Measurements from ENCODE around the gene TRMT10A.
"Not testable (repeated sequence)": the region's sequence is repeated elsewhere in the genome, so short reads cannot be mapped to it uniquely, and the experiment has no call there.

TRMT10A gene

GRCh38 chr4:99552872-99553271 lies 11.0 kb downstream of the TRMT10A start:
- no peaks in the 10 kb centered on the region for H3K9me3 ChIP-seq
- no peaks in the 10 kb centered on the region for H3K4me1 ChIP-seq (ENCODE audit: control insufficient read depth in 1 of 2, insufficient read depth in 1 of 2, low read depth in 1 of 2, low read length in 1 of 2)
- H3K27ac ChIP-seq = no peak overlapping the region
- H3K27me3 ChIP-seq = no peaks in the 10 kb centered on the region
- TF ChIP-seq, protein P1, sequence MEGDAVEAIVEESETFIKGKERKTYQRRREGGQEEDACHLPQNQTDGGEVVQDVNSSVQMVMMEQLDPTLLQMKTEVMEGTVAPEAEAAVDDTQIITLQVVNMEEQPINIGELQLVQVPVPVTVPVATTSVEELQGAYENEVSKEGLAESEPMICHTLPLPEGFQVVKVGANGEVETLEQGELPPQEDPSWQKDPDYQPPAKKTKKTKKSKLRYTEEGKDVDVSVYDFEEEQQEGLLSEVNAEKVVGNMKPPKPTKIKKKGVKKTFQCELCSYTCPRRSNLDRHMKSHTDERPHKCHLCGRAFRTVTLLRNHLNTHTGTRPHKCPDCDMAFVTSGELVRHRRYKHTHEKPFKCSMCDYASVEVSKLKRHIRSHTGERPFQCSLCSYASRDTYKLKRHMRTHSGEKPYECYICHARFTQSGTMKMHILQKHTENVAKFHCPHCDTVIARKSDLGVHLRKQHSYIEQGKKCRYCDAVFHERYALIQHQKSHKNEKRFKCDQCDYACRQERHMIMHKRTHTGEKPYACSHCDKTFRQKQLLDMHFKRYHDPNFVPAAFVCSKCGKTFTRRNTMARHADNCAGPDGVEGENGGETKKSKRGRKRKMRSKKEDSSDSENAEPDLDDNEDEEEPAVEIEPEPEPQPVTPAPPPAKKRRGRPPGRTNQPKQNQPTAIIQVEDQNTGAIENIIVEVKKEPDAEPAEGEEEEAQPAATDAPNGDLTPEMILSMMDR (IDR thresholded peaks at IDR 0.05) = no peak
- H3K36me3 ChIP-seq = peaks cover 15% of the 10 kb centered on the region
- no peak overlapping the region for H3K4me3 ChIP-seq (ENCODE audit: low read depth in 1 of 2, low read length in 1 of 2)

DNA sequence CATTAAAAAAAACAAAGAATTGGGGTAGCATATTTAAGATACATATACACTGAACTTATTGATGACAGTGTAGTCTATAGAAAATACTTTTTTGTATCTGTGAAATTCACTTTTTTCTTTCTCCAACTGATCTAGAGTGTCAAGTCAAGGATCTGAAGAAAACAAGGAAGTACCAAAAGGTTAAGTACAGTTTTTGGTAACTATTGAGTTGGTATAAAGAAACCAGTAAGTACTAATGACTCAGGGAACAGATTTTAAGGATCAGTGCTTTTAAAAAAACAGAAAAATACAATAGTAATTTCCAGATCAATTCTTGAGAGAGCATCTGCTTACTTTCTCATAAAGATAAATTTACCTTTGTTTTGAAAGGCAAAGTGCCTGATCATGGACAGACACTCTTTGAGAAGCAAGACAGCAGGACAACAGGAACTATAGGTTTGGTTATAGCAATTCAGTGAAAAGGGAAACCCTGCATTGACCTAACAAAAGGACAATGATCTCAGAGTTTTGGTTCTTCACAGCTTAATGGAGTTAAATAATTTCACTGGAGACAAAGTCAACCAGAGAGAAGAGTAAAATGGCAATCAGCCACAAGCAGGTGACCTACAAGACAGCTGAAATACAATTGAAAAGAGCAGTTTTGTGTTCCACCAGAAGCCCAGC lies 23.4 kb downstream of the TRMT10A start:
- TF ChIP-seq, protein P1 (IDR thresholded peaks at IDR 0.05) = no peak
- H3K4me3 ChIP-seq (ENCODE audit: low read depth in 1 of 2, low read length in 1 of 2) = no peak overlapping the region

GRCh38 chr4:99537674-99538073 lies 26.2 kb downstream of the TRMT10A start:
- H3K4me1 ChIP-seq (ENCODE audit: control insufficient read depth in 1 of 2, insufficient read depth in 1 of 2, low read depth in 1 of 2, low read length in 1 of 2) = no peaks in the 10 kb centered on the region
- H3K9me3 ChIP-seq = no peaks in the 10 kb centered on the region
- no peak overlapping the region for H3K27ac ChIP-seq
- TF ChIP-seq, protein P1 (IDR thresholded peaks at IDR 0.05) = no peak
- no peaks in the 10 kb centered on the region for H3K27me3 ChIP-seq
- H3K36me3 ChIP-seq = no peaks in the 10 kb centered on the region
- no peak overlapping the region for H3K4me3 ChIP-seq (ENCODE audit: low read depth in 1 of 2, low read length in 1 of 2)

More for the DNA sequence above, 23.4 kb downstream of the TRMT10A start:
- Histone ChIP-seq H3K4me1 (ENCODE audit: control insufficient read depth in 1 of 2, insufficient read depth in 1 of 2, low read depth in 1 of 2, low read length in 1 of 2) (no peaks in the 10 kb centered on the region), H3K27me3 (no peaks in the 10 kb centered on the region), H3K9me3 (no peaks in the 10 kb centered on the region), H3K36me3 (no peaks in the 10 kb centered on the region), H3K27ac (no peak overlapping the region)

GRCh38 chr4:99536848-99537247 lies 27.0 kb downstream of the TRMT10A start:
- H3K27ac ChIP-seq = no peak overlapping the region
- no peaks in the 10 kb centered on the region for H3K36me3 ChIP-seq
- H3K27me3 ChIP-seq = no peaks in the 10 kb centered on the region
- TF ChIP-seq, protein P1 (IDR thresholded peaks at IDR 0.05) = no peak
- H3K4me1 ChIP-seq (ENCODE audit: control insufficient read depth in 1 of 2, insufficient read depth in 1 of 2, low read depth in 1 of 2, low read length in 1 of 2) = no peaks in the 10 kb centered on the region
- no peaks in the 10 kb centered on the region for H3K9me3 ChIP-seq
- H3K4me3 ChIP-seq (ENCODE audit: low read depth in 1 of 2, low read length in 1 of 2) = no peak overlapping the region

DNA sequence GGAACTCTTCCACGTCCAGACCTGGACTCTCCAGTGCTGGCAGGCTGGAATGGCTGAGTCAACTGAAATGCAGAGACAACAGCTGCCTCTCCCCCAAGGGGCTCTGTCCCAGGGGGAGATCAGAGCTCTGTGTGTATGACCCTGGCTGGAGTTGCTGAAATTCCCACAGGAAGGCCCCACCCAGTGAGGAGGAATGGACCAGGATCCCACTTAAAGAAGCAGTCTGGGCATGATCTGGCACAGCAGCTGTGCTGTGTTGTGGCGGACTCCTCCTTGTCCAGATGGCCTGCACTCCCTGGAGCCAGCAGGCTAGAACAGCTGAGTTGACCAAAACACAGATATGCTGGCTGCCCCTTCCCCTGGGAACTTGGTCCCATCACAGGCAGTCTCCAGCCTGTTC lies 27.6 kb downstream of the TRMT10A start:
- Histone ChIP-seq H3K36me3 (no peaks in the 10 kb centered on the region), H3K9me3 (no peaks in the 10 kb centered on the region), H3K27ac (no peak overlapping the region), H3K4me1 (ENCODE audit: control insufficient read depth in 1 of 2, insufficient read depth in 1 of 2, low read depth in 1 of 2, low read length in 1 of 2) (peaks cover 0 to 5% of the 10 kb centered on the region in 2 experiments), H3K4me3 (ENCODE audit: low read depth in 1 of 2, low read length in 1 of 2) (no peak overlapping the region), H3K27me3 (no peaks in the 10 kb centered on the region)
- TF ChIP-seq, protein P1 (IDR thresholded peaks at IDR 0.05) = no peak

DNA sequence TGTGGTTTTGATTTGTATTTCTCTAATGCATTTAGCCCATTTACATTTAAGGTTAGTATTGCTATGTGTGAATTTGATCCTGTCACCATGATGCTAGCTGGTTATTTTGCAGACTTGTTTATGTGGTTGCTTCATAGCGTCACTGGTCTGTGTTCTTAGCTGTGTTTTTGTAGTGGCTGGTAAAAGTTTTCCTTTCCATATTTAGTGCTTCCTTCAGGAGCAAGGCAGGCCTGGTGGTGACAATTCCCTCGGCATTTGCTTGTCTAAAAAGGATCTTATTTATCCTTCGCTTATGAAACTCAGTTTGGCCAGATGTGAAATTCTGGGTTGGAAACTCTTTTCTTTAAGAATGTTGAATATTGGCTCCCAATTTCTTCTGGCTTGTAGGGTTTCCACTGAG lies 29.1 kb downstream of the TRMT10A start:
- not testable (repeated sequence) for H3K36me3 ChIP-seq; H3K27me3 ChIP-seq; H3K27ac ChIP-seq; H3K9me3 ChIP-seq; H3K4me3 ChIP-seq (ENCODE audit: low read depth in 1 of 2, low read length in 1 of 2); H3K4me1 ChIP-seq (ENCODE audit: control insufficient read depth in 1 of 2, insufficient read depth in 1 of 2, low read depth in 1 of 2, low read length in 1 of 2)
